ENCODE measurements around the gene TTLL8. TPM values are rescaled to one million over a fixed set of nuclear protein-coding genes. Genes with fewer than 3 reads are reported as not detected.
"Not testable (repeated sequence)": the region's sequence is repeated elsewhere in the genome, so short reads cannot be mapped to it uniquely, and the experiment has no call there.

Gene TTLL8
- polyA plus RNA-seq, 2 of the 4 experiments (the other 2 are of a cell fraction) = not detected

GRCh38 chr22:49981799-49982198, 76.3 kb downstream of the TTLL8 start:
- DNase-seq (ENCODE audit: low read depth in 1 of 2, low spot score in 1 of 2); H3K4me2 ChIP-seq; H3K4me1 ChIP-seq; ATAC-seq; POLR2A ChIA-PET; FAIRE-seq; H3K27ac ChIP-seq; H3K4me3 ChIP-seq: not testable (repeated sequence)
- peaks cover 18% of the 10 kb centered on the region; the same call in 2 of the 3 replicates for H3K9me3 ChIP-seq
- CTCF ChIA-PET = interaction anchor here (0.8 to 2.6 kb wide), 5 partner anchors 11 to 49 kb away, joined by 3 to 13 read pairs (median 3); no protein-coding TSS in a partner anchor
- 82% methylated on average over 7 of the region's 7 CpGs for WGBS (ENCODE audit: missing lambda C conversion rate)
- peak; percentile 67 for TF ChIP-seq ZC3H11A (IDR thresholded peaks at IDR 0.05)

- H3K4me1 ChIP-seq = peaks cover 9% of the 10 kb centered on the region; the same call in 2 of the 3 replicates
- 28% methylated on average over 7 of the region's 7 CpGs for WGBS (ENCODE audit: missing lambda C conversion rate)
- ChIA-PET CTCF (interaction anchor here (0.7 to 2.0 kb wide), 3 partner anchors 11 to 18 kb away, joined by 3 to 10 read pairs (median 5); no protein-coding TSS in a partner anchor), POLR2A (no interaction called here)
- peaks cover 8% of the 10 kb centered on the region; the same call in 2 of the 3 replicates for H3K9me3 ChIP-seq
- no peak overlapping the region for H3K27ac ChIP-seq
- ATAC-seq = peak in 1 of 2 experiments; percentile 68; a peak in 3 of 6 replicates
- TF ChIP-seq CHD4 (IDR thresholded peaks at IDR 0.05; ENCODE audit: borderline replicate concordance) = no peak
- no peak for TF ChIP-seq POLR2AphosphoS2 (conservative IDR thresholded peaks at IDR 0.05; ENCODE audit: low read length)
- peak; percentile 16; the same call in 1 of the 3 replicates for TF ChIP-seq CTCF (IDR thresholded peaks at IDR 0.05)
- TF ChIP-seq CEBPB (IDR thresholded peaks at IDR 0.05) = peak in 1 of 2 experiments; percentile 19; a peak in 1 of 4 replicates
- no peak for TF ChIP-seq NPAS2 (CRISPR knock-in tag; IDR thresholded peaks at IDR 0.05; ENCODE audit: borderline replicate concordance)
- TF ChIP-seq JUN (IDR thresholded peaks at IDR 0.05) = no peak
- no peak for TF ChIP-seq RARB (CRISPR knock-in tag; IDR thresholded peaks at IDR 0.05)
- no peak for TF ChIP-seq REST (IDR thresholded peaks at IDR 0.05)
- TF ChIP-seq HES2 (IDR thresholded peaks at IDR 0.05) = no peak
- no peak for TF ChIP-seq NFE2L2 (conservative IDR thresholded peaks at IDR 0.05; ENCODE audit: low read length)
- TF ChIP-seq HOXB13 (CRISPR knock-in tag; IDR thresholded peaks at IDR 0.05; ENCODE audit: low read depth) = no peak
- H3K4me3 ChIP-seq = no peak overlapping the region
- no peak for FAIRE-seq
- peak; percentile 33 to 58 for DNase-seq (ENCODE audit: low read depth in 1 of 2, low spot score in 1 of 2)
- H3K4me2 ChIP-seq = no peak overlapping the region
Measured at GRCh38 chr22:49979587-49980264, 78.4 kb downstream of the TTLL8 start.

- DNase-seq (ENCODE audit: low read depth in 1 of 2, low spot score in 1 of 2) (no peak), ATAC-seq (no peak), FAIRE-seq (no peak)
- Histone ChIP-seq H3K4me2 (no peak overlapping the region), H3K4me3 (no peak overlapping the region), H3K27ac (no peak overlapping the region), H3K9me3 (peaks cover 8% of the 10 kb centered on the region; the same call in 2 of the 3 replicates), H3K4me1 (peaks cover 9% of the 10 kb centered on the region; the same call in 2 of the 3 replicates)
- CTCF ChIA-PET = interaction anchor here (1.2 kb wide), 1 partner anchor 47 kb away, joined by 3 read pairs; no protein-coding TSS in a partner anchor
- TF ChIP-seq MAFK (IDR thresholded peaks at IDR 0.05; ENCODE audit: partially characterized antibody) (no peak), ESRRA (IDR thresholded peaks at IDR 0.05; ENCODE audit: borderline replicate concordance, low read length) (no peak), NPAS2 (CRISPR knock-in tag; IDR thresholded peaks at IDR 0.05; ENCODE audit: borderline replicate concordance) (no peak), PHF8 (IDR thresholded peaks at IDR 0.05; ENCODE audit: borderline replicate concordance, low read depth) (no peak), ZSCAN20 (CRISPR knock-in tag; IDR thresholded peaks at IDR 0.05) (no peak), HES2 (IDR thresholded peaks at IDR 0.05) (no peak), USF2 (IDR thresholded peaks at IDR 0.05) (no peak), RAD21 (conservative IDR thresholded peaks at IDR 0.05 in 1 of 2, IDR thresholded peaks at IDR 0.05 in 1 of 2) (no peak)
- POLR2A ChIA-PET = no interaction called here
- 88% methylated on average over 14 of the region's 14 CpGs for WGBS (ENCODE audit: missing lambda C conversion rate)
Measured at GRCh38 chr22:49977578-49977977, 80.5 kb downstream of the TTLL8 start.

Measured in A549 (cell line).